Astrocyte of the cerebellum (primary cell): ENCODE results near the gene ADAM10.

Experiments
- DNase-seq: peaks from one replicate; pipeline ENCODE4 v3.0.0-alpha.2; 2011; ENCODE audit warnings: low read depth
- H3K4me3 ChIP-seq: 2 replicates; pipeline ENCODE4 v1.5.1; 2011; ENCODE audit warnings: mild to moderate bottlenecking, low read depth, low read length, moderate library complexity
- CTCF ChIP-seq: IDR thresholded peaks from 2 replicates; pipeline ENCODE4 v1.5.1; 2012; ENCODE audit warnings: low read length, low read depth, moderate library complexity, mild to moderate bottlenecking; ENCODE audit errors: missing control alignments
- in situ Hi-C: cut with HindIII; loops from 2 replicates; pipeline ENCODE4 v1.10.0; 2017; ENCODE audit warnings: low sequenced_read_pairs

The ADAM10 gene

GRCh38 chr15:58588096-58588495, 161.4 kb downstream of the ADAM10 start:
- no peak for TF ChIP-seq CTCF
- in situ Hi-C loops: loop anchor here (25.0 kb wide), 1 partner anchor 326 kb away; no protein-coding TSS in a partner anchor
- H3K4me3 ChIP-seq: no peak overlapping the region
- DNase-seq: no peak

DNA sequence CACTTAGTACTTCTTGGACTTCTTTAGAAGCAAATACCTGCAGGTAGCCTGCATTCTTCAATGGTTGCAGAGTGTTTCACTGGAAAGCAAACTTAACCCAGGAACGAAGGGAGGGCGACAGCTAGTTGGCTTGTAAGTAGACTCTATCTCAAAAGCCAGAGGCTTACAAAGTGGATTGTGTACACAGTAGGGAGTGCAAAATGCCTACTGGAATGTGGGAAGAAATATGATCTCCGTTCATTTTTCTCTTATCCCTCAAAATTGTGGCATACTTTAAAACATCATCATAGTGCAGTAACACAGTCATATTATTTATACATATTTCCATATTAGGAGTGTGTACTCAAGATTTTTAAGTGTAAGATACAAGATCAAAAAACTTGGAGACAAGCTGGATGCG, 162.0 kb downstream of the ADAM10 start:
- no peak for TF ChIP-seq CTCF
- in situ Hi-C loops: loop anchor here (25.0 kb wide), 1 partner anchor 325 kb away; no protein-coding TSS in a partner anchor
- no peak overlapping the region for H3K4me3 ChIP-seq
- no peak for DNase-seq

DNA sequence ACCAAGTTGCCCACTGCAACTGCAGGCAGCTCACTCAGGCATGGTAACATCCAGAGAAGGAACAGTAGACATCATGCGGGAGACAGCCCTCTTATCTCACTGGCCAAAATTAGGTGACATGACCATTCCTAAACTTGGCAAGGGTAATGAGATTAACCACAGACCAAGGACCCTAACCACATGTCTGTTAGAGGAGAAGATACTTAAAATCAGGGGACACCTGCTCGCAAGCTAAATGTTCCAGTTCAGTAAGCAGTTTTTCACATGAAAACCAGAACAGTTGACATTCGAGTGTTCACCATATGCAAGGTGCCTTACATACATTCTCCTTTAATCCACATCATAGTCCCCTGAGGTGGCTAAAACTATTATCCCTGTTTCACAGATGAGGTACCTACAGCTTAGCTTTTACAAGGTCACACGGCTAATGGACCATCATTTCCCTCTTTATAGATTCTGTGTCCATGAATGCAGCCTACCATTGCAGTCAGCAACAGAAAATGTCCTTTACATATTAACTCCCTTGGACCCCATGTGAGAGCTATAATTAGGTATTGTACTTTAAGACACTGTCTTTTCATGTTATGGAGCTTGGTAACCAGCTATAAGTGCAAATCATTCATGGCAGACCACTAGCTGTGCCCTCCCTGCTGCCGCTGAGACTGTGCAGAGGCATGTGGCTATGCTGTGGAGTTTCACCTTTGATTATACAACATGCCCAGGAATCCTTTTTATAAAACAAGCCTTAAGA, 163.6 kb downstream of the ADAM10 start:
- no peak overlapping the region for H3K4me3 ChIP-seq
- TF ChIP-seq CTCF: no peak
- in situ Hi-C loops: loop anchor here (25.0 kb wide), 1 partner anchor 324 kb away; no protein-coding TSS in a partner anchor
- no peak for DNase-seq

- no peak for TF ChIP-seq CTCF
- in situ Hi-C loops: loop anchor here (25.0 kb wide), 1 partner anchor 323 kb away; no protein-coding TSS in a partner anchor
- no peak overlapping the region for H3K4me3 ChIP-seq
- DNase-seq: no peak
These were observed 164.6 kb downstream of the ADAM10 start for GRCh38 chr15:58584789-58585461.

DNA sequence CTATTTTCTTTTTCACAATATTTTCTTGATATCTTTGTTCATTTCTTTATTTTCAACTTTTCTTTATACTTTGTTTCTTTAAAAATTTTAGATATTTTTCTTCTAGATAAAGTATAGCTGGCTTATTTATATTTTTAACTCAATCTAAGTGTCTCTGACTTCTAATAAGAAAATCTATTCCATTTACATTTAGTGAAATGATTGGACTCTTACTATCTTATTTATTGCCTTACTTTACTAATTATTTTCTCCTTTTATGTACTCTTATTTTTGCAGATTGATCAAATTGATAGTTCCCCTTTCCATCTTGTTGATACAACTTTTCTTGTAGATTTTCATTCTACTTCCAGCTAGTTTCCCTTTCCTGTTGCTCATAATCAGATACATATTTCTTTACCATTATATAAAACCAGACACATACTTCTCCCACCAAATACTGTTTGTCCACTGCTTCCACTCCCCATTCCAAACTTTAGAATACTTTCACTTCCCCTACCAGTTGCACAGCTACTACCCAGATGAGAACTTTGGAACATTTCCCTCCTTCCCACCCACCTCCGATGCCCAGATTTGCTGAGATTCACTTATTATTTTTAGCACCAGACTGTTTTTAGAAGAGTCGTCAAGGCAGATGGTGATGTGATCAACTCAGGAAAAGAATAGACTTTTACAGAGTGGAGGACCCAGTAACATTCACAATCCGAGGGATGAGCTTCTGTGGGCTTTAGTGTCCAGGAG, 166.2 kb downstream of the ADAM10 start:
- no peak overlapping the region for H3K4me3 ChIP-seq
- in situ Hi-C loops: loop anchor here (25.0 kb wide), 1 partner anchor 321 kb away; no protein-coding TSS in a partner anchor
- no peak for TF ChIP-seq CTCF
- DNase-seq: no peak

- no peak for TF ChIP-seq CTCF
- no peak for DNase-seq
- in situ Hi-C loops: loop anchor here (25.0 kb wide), 1 partner anchor 320 kb away; no protein-coding TSS in a partner anchor
- H3K4me3 ChIP-seq: no peak overlapping the region
These were observed 167.3 kb downstream of the ADAM10 start for GRCh38 chr15:58582160-58582559.
